ENCODE results near the gene CHST13. TPM values are rescaled to one million over a fixed set of nuclear protein-coding genes. Genes with fewer than 3 reads are reported as not detected.
A peak's percentile ranks its signal among the peaks of the same experiment; 100 is the strongest.

Gene CHST13
- total RNA-seq, 3 donors from 2014 or later (not counting 1 experiment from before 2014, with no cell fraction given): 0.19 to 0.20 TPM; not detected in 1

DNA sequence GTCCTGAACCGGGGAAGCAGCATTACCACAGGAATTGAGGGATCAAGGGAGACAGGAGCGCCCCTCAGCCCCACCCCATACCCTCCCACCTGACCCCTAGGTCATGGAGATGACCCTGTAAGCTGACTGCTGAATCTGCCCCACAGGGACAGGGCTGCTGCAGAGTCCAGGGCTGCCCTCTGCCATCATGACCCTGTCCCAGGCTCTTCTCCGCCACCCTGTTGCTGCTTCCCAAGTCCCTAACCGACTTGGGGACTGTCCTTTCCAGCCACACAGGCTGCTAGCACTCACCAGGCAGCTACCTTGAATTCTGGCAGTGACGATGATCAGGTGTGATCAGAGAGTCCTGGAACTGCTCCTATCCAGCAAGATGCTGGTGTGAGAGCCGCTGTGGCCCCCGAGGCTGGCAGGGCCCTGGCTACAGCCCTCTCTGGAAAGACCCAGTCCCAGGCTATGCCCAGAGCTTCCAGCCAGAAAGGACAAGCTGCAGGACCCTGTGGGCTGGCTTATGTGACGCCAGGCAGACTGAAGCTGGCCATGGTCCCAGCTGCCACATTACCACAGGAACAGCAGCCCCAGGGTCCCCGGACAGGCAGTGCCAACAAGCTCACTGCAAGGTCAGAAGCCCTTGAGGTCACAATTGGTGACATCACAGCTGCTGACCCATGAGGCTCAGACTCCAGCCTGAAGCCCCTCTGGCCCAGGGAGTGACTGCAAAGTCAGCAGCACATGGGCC, 34.5 kb downstream of the CHST13 start, which contains the start of gene C3orf22:
Gene C3orf22, minus strand, starts transcription at position 597 of the 736 bp plus-strand sequence. CDS start 5,542 bp downstream, outside the sequence.
- intact Hi-C loops (cut with micrococcal nuclease): no loop called here
- Mint-ChIP-seq H3K4me1 (no peaks in the 10 kb centered on the region), H3K36me3 (peaks cover 7% of the 10 kb centered on the region), H3K9me3 (peaks cover 2 to 3% of the 10 kb centered on the region in 2 donors), H3K4me3 (no peak within 1 kb of the TSS), H3K27me3 (ENCODE audit: low read depth in 2 of 2) (peaks cover 3 to 8% of the 10 kb centered on the region in 2 donors), H3K27ac (no peak within 1 kb of the TSS)
- TF ChIP-seq, protein P1, sequence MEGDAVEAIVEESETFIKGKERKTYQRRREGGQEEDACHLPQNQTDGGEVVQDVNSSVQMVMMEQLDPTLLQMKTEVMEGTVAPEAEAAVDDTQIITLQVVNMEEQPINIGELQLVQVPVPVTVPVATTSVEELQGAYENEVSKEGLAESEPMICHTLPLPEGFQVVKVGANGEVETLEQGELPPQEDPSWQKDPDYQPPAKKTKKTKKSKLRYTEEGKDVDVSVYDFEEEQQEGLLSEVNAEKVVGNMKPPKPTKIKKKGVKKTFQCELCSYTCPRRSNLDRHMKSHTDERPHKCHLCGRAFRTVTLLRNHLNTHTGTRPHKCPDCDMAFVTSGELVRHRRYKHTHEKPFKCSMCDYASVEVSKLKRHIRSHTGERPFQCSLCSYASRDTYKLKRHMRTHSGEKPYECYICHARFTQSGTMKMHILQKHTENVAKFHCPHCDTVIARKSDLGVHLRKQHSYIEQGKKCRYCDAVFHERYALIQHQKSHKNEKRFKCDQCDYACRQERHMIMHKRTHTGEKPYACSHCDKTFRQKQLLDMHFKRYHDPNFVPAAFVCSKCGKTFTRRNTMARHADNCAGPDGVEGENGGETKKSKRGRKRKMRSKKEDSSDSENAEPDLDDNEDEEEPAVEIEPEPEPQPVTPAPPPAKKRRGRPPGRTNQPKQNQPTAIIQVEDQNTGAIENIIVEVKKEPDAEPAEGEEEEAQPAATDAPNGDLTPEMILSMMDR (IDR thresholded peaks at IDR 0.05): no peak
- DNase-seq (peak in 1 of 2 donors; percentile 11), ATAC-seq (no peak)
- Histone ChIP-seq H3K27me3 (ENCODE audit: control insufficient read depth, insufficient read depth, low read length) (no peaks in the 10 kb centered on the region), H3K4me1 (ENCODE audit: control insufficient read depth, insufficient read depth, low read length) (no peaks in the 10 kb centered on the region), H3K36me3 (ENCODE audit: control insufficient read depth, insufficient read depth, low read length) (no peaks in the 10 kb centered on the region), H3K27ac (ENCODE audit: low read length) (no peak within 1 kb of the TSS), H3K9me3 (ENCODE audit: control insufficient read depth, insufficient read depth, low read length) (no peaks in the 10 kb centered on the region), H3K4me3 (ENCODE audit: low read length) (no peak within 1 kb of the TSS)
- WGBS (ENCODE audit: insufficient coverage): 84% methylated on average over 9 of the region's 9 CpGs

DNA sequence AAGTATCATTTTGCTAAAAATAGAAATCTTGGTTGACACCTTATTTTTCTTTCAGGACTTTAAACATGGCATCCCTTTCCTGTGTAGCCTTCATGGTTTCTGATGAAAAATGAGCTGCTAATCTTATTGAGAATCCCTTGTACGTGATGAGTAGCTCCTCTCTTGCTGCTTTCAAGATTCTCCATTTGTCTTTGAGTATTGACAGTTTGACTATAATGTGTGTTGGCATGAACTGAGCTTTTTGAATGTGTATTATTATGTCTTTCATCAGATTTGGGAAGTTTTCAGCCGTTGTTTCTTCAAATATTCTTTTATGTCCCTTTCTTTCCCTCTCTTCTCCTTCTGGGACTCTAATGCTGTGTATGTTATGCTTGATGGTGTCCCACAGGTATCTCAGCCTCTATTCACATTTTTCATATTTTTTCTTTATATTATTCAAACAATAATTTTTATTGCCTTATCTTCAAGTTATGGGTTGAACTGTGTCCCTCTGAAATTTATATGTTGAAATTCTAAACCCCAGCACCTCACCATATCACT, 38.9 kb downstream of the CHST13 start:
- no peaks in the 10 kb centered on the region for H3K36me3 ChIP-seq (ENCODE audit: control insufficient read depth, insufficient read depth, low read length)
- DNase-seq: no peak
- no peak overlapping the region for H3K4me3 ChIP-seq (ENCODE audit: low read length)
- TF ChIP-seq, protein P1 (IDR thresholded peaks at IDR 0.05): no peak
- no peaks in the 10 kb centered on the region for H3K27me3 ChIP-seq (ENCODE audit: control insufficient read depth, insufficient read depth, low read length)
- intact Hi-C loops (cut with micrococcal nuclease): no loop called here
- peaks cover 2 to 3% of the 10 kb centered on the region in 2 donors for H3K9me3 Mint-ChIP-seq
- no peaks in the 10 kb centered on the region for H3K4me1 Mint-ChIP-seq
- 100% methylated on average over 1 of the region's 2 CpGs for WGBS (ENCODE audit: insufficient coverage)
- H3K4me3 Mint-ChIP-seq: no peak overlapping the region
- H3K27me3 Mint-ChIP-seq (ENCODE audit: low read depth in 2 of 2): peaks cover 10 to 20% of the 10 kb centered on the region in 2 donors
- peaks cover 7% of the 10 kb centered on the region for H3K36me3 Mint-ChIP-seq
- no peaks in the 10 kb centered on the region for H3K4me1 ChIP-seq (ENCODE audit: control insufficient read depth, insufficient read depth, low read length)
- no peak overlapping the region for H3K27ac ChIP-seq (ENCODE audit: low read length)
- H3K9me3 ChIP-seq (ENCODE audit: control insufficient read depth, insufficient read depth, low read length): no peaks in the 10 kb centered on the region
- ATAC-seq: no peak
- no peak overlapping the region for H3K27ac Mint-ChIP-seq

DNA sequence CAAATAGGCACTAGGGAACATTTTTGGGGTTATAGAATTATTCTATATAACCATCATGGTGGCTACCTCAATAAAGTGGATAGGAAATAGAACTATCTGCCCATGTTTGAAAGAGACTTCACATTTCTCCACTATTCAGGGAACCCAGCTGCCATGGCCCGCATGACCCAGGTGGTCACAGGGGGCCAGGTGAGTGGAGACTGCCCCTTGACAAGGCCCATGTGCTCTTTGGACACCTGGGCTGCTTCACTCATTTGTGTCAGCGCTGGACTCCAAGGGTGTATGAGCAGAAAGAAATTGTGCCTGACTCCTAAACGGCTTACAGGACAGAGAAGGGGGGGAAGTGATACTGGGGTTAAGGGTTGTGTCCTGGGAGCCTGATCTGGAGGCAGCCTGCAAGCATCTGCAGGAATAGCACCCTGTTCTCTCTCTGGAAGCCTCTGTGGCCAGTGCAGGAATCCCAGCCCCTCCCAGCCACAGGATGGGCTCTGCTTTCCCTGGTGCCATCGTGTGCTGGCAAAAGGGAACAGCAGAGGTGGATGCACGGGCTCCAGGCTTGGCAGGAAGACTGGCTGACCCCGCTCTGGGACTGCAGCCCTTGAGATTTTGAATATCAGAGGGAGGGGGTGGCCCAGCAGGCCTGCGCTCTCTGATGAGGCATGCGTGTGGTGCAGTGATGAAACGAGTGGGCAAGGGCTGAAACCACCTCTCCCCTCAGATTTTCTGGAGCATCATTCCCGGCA, 43.9 kb downstream of the CHST13 start:
- no peak overlapping the region for H3K4me3 ChIP-seq (ENCODE audit: low read length)
- ATAC-seq: no peak
- intact Hi-C loops (cut with micrococcal nuclease): no loop called here
- no peaks in the 10 kb centered on the region for H3K27me3 ChIP-seq (ENCODE audit: control insufficient read depth, insufficient read depth, low read length)
- no peak overlapping the region for H3K27ac Mint-ChIP-seq
- H3K4me1 ChIP-seq (ENCODE audit: control insufficient read depth, insufficient read depth, low read length): no peaks in the 10 kb centered on the region
- no peaks in the 10 kb centered on the region for H3K36me3 Mint-ChIP-seq
- H3K27ac ChIP-seq (ENCODE audit: low read length): no peak overlapping the region
- no peaks in the 10 kb centered on the region for H3K36me3 ChIP-seq (ENCODE audit: control insufficient read depth, insufficient read depth, low read length)
- 85% methylated on average over 10 of the region's 10 CpGs for WGBS (ENCODE audit: insufficient coverage)
- no peaks in the 10 kb centered on the region for H3K9me3 Mint-ChIP-seq
- peaks cover 13 to 20% of the 10 kb centered on the region in 2 donors for H3K27me3 Mint-ChIP-seq (ENCODE audit: low read depth in 2 of 2)
- no peaks in the 10 kb centered on the region for H3K4me1 Mint-ChIP-seq
- peak in 1 of 2 donors; percentile 3 for DNase-seq
- TF ChIP-seq, protein P1 (IDR thresholded peaks at IDR 0.05): no peak
- H3K4me3 Mint-ChIP-seq: no peak overlapping the region
- no peaks in the 10 kb centered on the region for H3K9me3 ChIP-seq (ENCODE audit: control insufficient read depth, insufficient read depth, low read length)

Data from natural killer cell (primary cell).